RWPE1 (cell line): ENCODE measurements around the gene FEZ2.

Experiments used
- CTCF ChIA-PET: fragments of 350-600 bp; sonication (Branson Sonifier 250); formaldehyde crosslinking; extraction: SDS; loops from one replicate; lab custom pipeline; 2021; lab: Yijun Ruan, JAX
- POLR2A ChIA-PET: fragments of 400-600 bp; formaldehyde crosslinking; extraction: SDS; loops from one replicate; lab custom pipeline; 2020; ENCODE audit warnings: antibody characterized with exemption; ENCODE audit not compliant: low non-redundant PET; lab: Yijun Ruan, JAX
- DNase-seq: peaks from one replicate; pipeline ENCODE4 v3.0.0; 2012; ENCODE audit warnings: low spot score
- H3K27ac ChIP-seq: fragments of 450-650 bp; 2 replicates; pipeline ENCODE4 v1.5.1; 2017
- TF ChIP-seq, protein P1 (sequence below): fragments of 450-650 bp; conservative IDR thresholded peaks from 2 replicates; pipeline ENCODE4 v1.5.1; 2017; ENCODE audit warnings: low read depth, mild to moderate bottlenecking

Gene FEZ2

DNA sequence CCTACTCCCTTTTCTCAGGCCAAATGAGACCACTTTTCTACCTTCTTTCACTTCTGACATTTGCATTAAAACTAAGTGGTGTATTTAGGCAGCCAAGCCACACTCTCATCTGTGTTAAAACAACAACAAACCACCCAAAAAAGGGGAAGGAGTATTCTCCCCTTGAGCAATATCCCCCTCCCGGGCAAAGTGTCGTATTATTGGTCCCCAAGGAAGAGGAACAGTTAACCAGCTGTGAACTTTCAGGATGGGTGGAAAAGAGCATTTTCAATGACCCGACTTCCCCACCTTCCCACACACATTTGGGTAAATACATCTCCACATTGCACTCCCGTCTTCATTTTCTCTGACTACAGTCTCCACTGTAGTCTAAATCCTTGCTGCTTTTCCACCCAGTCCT is 44.3 kb downstream of the FEZ2 start:
- TF ChIP-seq, protein P1, sequence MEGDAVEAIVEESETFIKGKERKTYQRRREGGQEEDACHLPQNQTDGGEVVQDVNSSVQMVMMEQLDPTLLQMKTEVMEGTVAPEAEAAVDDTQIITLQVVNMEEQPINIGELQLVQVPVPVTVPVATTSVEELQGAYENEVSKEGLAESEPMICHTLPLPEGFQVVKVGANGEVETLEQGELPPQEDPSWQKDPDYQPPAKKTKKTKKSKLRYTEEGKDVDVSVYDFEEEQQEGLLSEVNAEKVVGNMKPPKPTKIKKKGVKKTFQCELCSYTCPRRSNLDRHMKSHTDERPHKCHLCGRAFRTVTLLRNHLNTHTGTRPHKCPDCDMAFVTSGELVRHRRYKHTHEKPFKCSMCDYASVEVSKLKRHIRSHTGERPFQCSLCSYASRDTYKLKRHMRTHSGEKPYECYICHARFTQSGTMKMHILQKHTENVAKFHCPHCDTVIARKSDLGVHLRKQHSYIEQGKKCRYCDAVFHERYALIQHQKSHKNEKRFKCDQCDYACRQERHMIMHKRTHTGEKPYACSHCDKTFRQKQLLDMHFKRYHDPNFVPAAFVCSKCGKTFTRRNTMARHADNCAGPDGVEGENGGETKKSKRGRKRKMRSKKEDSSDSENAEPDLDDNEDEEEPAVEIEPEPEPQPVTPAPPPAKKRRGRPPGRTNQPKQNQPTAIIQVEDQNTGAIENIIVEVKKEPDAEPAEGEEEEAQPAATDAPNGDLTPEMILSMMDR = no peak
- no peak for DNase-seq
- POLR2A ChIA-PET = no interaction called here
- H3K27ac ChIP-seq = no peak overlapping the region
- CTCF ChIA-PET = no interaction called here

DNA sequence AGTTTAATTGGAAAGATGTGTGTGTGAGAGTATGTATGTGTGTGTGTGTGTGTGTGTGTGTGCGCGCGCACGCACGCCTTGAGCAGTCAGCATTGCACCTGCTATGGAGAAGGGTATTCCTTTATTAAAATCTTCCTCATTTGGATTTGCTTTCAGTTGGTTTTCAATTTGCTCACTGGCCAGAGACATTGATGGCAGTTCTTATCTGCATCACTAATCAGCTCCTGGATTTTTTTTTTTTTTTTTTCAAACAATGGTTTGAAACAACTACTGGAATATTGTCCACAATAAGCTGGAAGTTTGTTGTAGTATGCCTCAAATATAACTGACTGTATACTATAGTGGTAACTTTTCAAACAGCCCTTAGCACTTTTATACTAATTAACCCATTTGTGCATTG is 48.0 kb downstream of the FEZ2 start:
- ChIA-PET CTCF (no interaction called here), POLR2A (no interaction called here)
- TF ChIP-seq, protein P1 = no peak
- no peak for DNase-seq
- H3K27ac ChIP-seq = no peak overlapping the region

DNA sequence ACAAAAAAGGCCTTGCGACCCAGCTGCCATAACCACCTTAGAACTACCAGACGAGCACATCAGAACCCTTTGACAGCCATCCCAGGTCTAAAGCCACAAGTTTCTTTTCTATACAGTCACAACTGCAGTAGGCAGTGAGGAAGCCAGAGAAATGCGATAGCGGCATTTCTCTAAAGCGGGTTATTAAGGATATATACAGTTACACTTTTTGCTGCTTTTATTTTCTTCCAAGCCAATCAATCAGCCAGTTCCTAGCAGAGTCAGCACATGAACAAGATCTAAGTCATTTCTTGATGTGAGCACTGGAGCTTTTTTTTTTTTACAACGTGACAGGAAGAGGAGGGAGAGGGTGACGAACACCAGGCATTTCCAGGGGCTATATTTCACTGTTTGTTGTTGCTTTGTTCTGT is 48.8 kb downstream of the FEZ2 start:
- TF ChIP-seq, protein P1 = no peak
- CTCF ChIA-PET = interaction anchor here (0.6 kb wide), 1 partner anchor 58 kb away, joined by 5 read pairs; no protein-coding TSS in a partner anchor
- POLR2A ChIA-PET = no interaction called here
- H3K27ac ChIP-seq = no peak overlapping the region
- no peak for DNase-seq

DNA sequence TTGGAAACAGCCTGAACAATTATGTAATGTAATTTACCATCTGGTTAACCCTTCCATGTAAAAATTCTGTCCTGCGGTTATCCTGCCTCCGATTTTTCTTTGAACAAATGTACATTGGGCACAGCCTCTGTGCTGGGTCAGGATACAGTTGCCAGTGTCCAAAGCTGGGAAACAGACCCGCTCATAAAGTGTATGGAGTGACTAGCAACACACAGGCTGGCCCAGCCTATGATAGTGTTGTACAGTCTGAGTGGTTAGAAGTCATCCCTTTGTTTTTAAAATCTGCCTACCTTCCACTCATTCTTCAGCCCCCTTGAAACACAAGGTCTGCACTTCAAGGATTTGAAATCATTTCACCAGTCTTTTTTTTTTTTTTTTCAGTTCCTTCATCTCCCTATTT is 50.1 kb downstream of the FEZ2 start:
- H3K27ac ChIP-seq = no peak overlapping the region
- CTCF ChIA-PET = no interaction called here
- POLR2A ChIA-PET = no interaction called here
- no peak for DNase-seq
- TF ChIP-seq, protein P1 = no peak

DNA sequence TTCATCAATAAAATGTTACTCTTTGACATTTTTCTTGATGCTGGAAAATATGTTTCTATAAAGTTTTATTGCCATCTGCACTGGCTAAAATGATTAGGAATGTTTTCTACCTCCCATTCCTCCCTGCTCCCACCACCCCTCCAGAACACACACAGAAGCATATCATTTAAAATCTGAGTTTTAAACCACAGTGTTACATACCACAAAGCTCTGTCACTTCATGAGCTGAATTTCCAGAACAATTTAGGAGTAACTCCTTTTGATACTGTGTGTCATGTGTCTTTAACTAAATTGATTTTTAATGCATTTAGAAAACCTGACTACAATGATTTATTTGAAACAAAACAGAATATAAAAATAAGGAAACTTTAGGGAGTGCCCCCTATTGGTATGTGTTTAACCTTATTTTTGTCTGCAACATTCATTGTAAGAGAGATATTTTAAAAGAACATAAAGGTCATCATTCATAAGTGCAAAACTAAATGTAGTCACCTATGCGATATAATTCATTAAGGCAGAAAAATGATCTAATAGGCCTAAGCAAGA is 52.0 kb downstream of the FEZ2 start:
- TF ChIP-seq, protein P1 = no peak
- H3K27ac ChIP-seq = no peak overlapping the region
- CTCF ChIA-PET = interaction anchor here (0.6 kb wide), 2 partner anchors 61 to 123 kb away, joined by 4 to 5 read pairs; no protein-coding TSS in a partner anchor
- POLR2A ChIA-PET = no interaction called here
- DNase-seq = no peak

DNA sequence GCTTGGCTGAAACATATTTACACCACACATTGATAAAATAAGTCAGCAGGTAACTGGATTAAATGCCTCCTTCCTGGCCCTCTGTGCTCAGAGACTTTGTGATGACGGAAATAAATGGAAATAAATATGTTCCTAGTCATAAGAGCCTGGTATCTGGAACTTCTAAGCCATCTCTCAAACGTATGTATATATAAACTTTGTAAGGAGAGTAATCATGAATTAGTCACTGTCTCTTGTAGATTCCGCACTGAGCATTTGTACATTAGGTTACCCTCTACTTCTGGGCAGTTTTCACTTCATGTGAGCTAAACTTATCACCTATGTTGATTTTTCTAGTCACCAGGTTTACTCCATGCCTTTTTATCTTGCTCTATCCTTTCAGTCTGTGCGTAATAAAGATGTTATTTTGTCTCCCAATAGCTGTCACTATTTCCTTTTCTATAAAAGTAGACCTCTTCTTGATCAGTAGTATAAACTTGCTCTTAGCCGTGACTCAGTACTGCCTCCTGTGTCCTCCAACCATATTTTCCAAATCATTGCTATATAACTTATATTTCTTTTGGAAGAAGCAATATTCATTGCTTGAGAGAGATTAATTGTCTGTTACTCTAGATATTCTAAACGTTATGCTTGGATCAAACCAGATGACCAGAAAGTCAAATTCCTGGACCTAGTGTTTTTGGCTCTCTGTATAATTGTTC is 53.2 kb downstream of the FEZ2 start:
- H3K27ac ChIP-seq = no peak overlapping the region
- no peak for DNase-seq
- ChIA-PET CTCF (no interaction called here), POLR2A (no interaction called here)
- TF ChIP-seq, protein P1 = no peak
